Activated CD8-positive, alpha-beta T cell treated with anti-CD3 and anti-CD28 coated beads for 36 hours (primary cell): ENCODE results near the gene KLF11. TPM values are rescaled to one million over a fixed set of nuclear protein-coding genes. Genes with fewer than 3 reads are reported as not detected.

Experiments used
- total RNA-seq, 2 experiments: library from RNA; stranded (reverse); gene quantifications; one replicate each; pipeline ENCODE4 v1.2.3, GENCODE V29; 2021

The KLF11 gene
- total RNA-seq, 2 experiments from 2014 or later, result 2.9 to 3.5 TPM

Other genes starting within 250 kb of the KLF11 start
- 10 to 100 TPM; 22.3 to 22.4 TPM for gene TAF1B, start 200.1 kb upstream of the KLF11 start, total RNA-seq
- gene GRHL1, start 91.9 kb upstream of the KLF11 start, total RNA-seq, result under 1 TPM; 0.20 to 0.25 TPM
- under 1 TPM; 0.11 to 0.32 TPM for gene CYS1, start 36.9 kb downstream of the KLF11 start, total RNA-seq
- gene RRM2, start 79.2 kb downstream of the KLF11 start, total RNA-seq, result 100 to 1,000 TPM; 368 to 396 TPM